Measurements from ENCODE around the gene NEK6.
A peak's percentile ranks its signal among the peaks of the same experiment; 100 is the strongest.

NEK6 gene

DNA sequence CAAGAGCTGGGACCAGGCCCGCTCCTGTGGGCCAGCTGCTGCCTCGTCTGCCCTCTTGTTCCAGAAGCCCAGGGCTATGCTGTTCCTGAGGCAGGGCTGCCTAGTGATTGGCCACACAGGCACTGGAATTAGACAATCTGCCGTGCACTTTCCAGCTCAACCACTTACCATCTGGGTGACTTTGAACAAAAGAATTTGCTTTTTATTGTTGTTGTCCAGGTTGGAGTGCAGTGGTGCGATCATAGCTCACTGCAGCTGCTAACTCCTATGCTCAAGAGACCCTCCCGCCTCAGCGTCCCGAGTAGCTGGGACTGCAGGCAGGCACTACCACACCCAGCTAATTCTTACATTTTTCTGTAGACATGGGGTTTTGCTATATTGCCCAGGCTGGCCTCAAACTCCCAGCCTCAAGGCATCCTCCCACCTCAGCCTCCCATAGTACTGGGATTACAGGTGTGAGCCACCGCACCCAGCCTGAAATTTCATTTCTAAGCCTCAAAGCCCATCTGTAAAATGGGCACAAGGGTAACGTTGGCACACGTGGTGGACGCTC is 1.2 kb upstream of the NEK6 start:
- DNase-seq (ENCODE audit: low read depth in 1 of 2, low spot score in 1 of 2): no peak
- TF ChIP-seq SPI1 (IDR thresholded peaks at IDR 0.05; ENCODE audit: borderline replicate concordance, low read depth): no peak
- no peak for TF ChIP-seq CTCF (IDR thresholded peaks at IDR 0.05; ENCODE audit: insufficient read depth, low read length)
- TF ChIP-seq POLR2AphosphoS5 (IDR thresholded peaks at IDR 0.05; ENCODE audit: low read depth): no peak
- no peak for TF ChIP-seq GABPA (IDR thresholded peaks at IDR 0.05; ENCODE audit: low read depth)
- TF ChIP-seq, protein P1, sequence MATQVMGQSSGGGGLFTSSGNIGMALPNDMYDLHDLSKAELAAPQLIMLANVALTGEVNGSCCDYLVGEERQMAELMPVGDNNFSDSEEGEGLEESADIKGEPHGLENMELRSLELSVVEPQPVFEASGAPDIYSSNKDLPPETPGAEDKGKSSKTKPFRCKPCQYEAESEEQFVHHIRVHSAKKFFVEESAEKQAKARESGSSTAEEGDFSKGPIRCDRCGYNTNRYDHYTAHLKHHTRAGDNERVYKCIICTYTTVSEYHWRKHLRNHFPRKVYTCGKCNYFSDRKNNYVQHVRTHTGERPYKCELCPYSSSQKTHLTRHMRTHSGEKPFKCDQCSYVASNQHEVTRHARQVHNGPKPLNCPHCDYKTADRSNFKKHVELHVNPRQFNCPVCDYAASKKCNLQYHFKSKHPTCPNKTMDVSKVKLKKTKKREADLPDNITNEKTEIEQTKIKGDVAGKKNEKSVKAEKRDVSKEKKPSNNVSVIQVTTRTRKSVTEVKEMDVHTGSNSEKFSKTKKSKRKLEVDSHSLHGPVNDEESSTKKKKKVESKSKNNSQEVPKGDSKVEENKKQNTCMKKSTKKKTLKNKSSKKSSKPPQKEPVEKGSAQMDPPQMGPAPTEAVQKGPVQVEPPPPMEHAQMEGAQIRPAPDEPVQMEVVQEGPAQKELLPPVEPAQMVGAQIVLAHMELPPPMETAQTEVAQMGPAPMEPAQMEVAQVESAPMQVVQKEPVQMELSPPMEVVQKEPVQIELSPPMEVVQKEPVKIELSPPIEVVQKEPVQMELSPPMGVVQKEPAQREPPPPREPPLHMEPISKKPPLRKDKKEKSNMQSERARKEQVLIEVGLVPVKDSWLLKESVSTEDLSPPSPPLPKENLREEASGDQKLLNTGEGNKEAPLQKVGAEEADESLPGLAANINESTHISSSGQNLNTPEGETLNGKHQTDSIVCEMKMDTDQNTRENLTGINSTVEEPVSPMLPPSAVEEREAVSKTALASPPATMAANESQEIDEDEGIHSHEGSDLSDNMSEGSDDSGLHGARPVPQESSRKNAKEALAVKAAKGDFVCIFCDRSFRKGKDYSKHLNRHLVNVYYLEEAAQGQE (IDR thresholded peaks at IDR 0.05; ENCODE audit: insufficient replicate concordance, low read depth): no peak
- Histone ChIP-seq H3K4me3 (replicated peaks; ENCODE audit: insufficient read depth, low read length) (no peak overlapping the region), H3K27me3 (ENCODE audit: insufficient read depth, poor library complexity, severe bottlenecking) (no peaks in the 10 kb centered on the region), H3K27ac (replicated peaks) (no peak overlapping the region)

- Histone ChIP-seq H3K4me3 (replicated peaks; ENCODE audit: insufficient read depth, low read length) (peak overlapping the region; percentile 52), H3K27me3 (ENCODE audit: insufficient read depth, poor library complexity, severe bottlenecking) (no peaks in the 10 kb centered on the region), H3K27ac (replicated peaks) (no peak overlapping the region; the same call in 1 of the 2 replicates)
- no peak for DNase-seq (ENCODE audit: low read depth in 1 of 2, low spot score in 1 of 2)
- TF ChIP-seq SPI1 (IDR thresholded peaks at IDR 0.05; ENCODE audit: borderline replicate concordance, low read depth) (no peak), CTCF (IDR thresholded peaks at IDR 0.05; ENCODE audit: insufficient read depth, low read length) (no peak), GABPA (IDR thresholded peaks at IDR 0.05; ENCODE audit: low read depth) (no peak), POLR2AphosphoS5 (IDR thresholded peaks at IDR 0.05; ENCODE audit: low read depth) (no peak)
- TF ChIP-seq, protein P1 (IDR thresholded peaks at IDR 0.05; ENCODE audit: insufficient replicate concordance, low read depth): no peak
These were observed 492 bp upstream of the NEK6 start for GRCh38 chr9:124257070-124257843.

GRCh38 chr9:124258607-124259157 is 933 bp downstream of the NEK6 start:
- TF ChIP-seq CTCF (IDR thresholded peaks at IDR 0.05; ENCODE audit: insufficient read depth, low read length) (no peak), POLR2AphosphoS5 (IDR thresholded peaks at IDR 0.05; ENCODE audit: low read depth) (0 out of 2 replicates have a peak, but pooled peaks have one; percentile 11), SPI1 (IDR thresholded peaks at IDR 0.05; ENCODE audit: borderline replicate concordance, low read depth) (no peak), GABPA (IDR thresholded peaks at IDR 0.05; ENCODE audit: low read depth) (no peak)
- TF ChIP-seq, protein P1 (IDR thresholded peaks at IDR 0.05; ENCODE audit: insufficient replicate concordance, low read depth): peak; percentile 4
- H3K27me3 ChIP-seq (ENCODE audit: insufficient read depth, poor library complexity, severe bottlenecking): no peaks in the 10 kb centered on the region
- H3K27ac ChIP-seq (replicated peaks): peak overlapping the region; percentile 92
- DNase-seq (ENCODE audit: low read depth in 1 of 2, low spot score in 1 of 2): no peak
- H3K4me3 ChIP-seq (replicated peaks; ENCODE audit: insufficient read depth, low read length): peak overlapping the region; percentile 82
